DMS 273 (cell line): ENCODE results near the gene DOCK2.
"Not testable (repeated sequence)": the region's sequence is repeated elsewhere in the genome, so short reads cannot be mapped to it uniquely, and the experiment has no call there.

Experiments used
- DNase-seq: peaks from one replicate; lab custom pipeline; 2025; ENCODE audit not compliant: unreplicated experiment; lab: John Stamatoyannopoulos, UW

Gene DOCK2

GRCh38 chr5:169811680-169812079, 174.6 kb downstream of the DOCK2 start:
- DNase-seq: no peak

DNA sequence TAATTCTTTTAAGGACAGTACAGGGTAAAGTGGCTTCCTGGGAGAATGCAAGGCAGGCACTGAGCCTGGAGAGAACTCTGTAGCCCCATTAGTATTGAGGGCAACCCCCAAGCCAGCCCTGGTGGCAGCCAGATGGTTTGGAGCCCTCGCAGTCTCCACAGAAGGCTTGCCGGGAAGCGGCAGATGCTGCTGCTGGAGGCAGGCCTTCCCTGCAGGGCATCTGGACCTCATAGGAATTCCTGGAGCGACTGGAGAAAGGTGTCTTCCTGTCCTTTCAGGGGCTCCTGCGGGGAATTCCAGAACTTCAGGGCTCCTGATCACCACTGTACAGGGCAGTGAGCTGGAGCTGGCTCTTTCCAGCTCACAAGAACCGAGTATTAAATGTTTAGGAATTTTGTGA, 175.7 kb downstream of the DOCK2 start:
- peak; percentile 94 for DNase-seq

- no peak for DNase-seq
Observed at GRCh38 chr5:169814045-169814444, 177.0 kb downstream of the DOCK2 start.

DNA sequence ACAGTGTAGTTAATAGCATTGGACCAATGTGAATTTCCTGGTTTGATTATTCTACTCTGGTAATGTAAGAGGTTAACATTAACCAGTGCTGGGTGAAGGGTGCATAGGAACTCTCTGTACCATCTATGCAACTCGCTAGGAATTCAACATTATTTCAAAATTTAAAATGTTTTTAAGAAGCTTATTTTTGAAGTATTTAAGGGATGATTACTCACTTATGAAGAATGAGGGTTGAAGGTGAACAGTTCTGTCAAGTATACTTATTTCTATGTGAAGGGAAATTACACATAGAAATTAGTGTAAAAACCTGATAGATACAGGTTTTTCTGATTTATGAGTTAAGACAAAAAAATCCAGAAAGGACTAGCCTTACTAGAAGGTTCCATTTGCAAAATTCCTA, 177.4 kb downstream of the DOCK2 start:
- DNase-seq: no peak

DNA sequence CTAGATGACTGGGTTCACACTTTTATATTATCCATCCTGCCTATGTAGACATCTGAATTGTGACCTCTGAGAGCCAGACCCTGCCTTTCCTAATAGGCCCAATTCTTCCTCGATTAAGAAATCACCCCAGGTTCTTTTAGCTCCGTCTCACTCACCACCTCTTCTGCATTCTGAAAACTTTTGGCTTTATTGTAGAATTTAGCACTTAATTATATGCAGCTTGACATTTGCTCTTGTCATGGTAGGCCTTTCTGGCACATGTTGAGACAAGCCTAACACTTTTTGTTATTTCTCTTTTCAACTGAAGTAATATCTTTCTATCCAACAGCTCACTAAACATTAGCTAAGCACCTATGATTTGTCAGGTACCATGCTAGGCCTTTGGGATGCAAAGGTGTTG, 180.0 kb downstream of the DOCK2 start:
- DNase-seq: no peak

- peak; percentile 19 for DNase-seq
Observed at GRCh38 chr5:169826618-169827017, 189.5 kb downstream of the DOCK2 start.

DNA sequence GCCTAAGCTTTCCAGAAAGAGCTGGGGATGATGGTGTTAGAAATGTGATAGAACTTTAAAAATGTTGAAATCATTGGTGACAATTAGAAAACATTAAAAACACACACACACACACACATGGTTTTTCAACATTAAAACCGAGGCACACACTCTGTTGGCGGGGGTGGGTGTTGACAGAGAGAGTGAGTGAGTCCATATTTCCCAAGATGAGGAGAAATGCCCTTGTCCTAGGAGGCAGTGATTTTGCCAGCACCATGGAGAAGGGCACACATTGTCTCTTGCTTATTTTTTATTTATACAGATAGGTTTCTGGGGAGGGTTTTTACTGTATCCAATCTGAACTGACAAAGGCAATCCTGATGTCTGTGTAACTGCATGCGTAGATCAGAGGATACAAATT, 190.7 kb downstream of the DOCK2 start:
- no peak for DNase-seq

GRCh38 chr5:169828385-169828784, 191.3 kb downstream of the DOCK2 start:
- no peak for DNase-seq

DNA sequence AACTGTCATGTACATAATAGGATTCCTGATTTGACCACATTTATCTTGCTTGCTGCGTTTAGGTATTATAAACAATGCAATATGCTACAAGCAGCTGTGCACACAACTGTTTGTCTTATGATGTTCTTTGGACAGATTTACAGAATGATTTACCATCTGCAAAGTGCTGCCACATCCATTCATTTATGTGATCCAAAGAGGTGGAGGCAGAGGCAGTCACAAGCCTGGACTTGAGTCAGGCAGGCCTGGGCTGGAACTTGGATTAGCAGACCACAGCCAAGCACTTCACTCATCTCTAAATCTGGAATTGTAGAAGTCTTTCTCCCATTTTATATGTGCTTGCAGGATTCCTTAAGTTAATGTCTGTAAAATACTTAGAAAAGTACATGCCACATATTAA, 194.3 kb downstream of the DOCK2 start:
- DNase-seq: peak; percentile 92

DNA sequence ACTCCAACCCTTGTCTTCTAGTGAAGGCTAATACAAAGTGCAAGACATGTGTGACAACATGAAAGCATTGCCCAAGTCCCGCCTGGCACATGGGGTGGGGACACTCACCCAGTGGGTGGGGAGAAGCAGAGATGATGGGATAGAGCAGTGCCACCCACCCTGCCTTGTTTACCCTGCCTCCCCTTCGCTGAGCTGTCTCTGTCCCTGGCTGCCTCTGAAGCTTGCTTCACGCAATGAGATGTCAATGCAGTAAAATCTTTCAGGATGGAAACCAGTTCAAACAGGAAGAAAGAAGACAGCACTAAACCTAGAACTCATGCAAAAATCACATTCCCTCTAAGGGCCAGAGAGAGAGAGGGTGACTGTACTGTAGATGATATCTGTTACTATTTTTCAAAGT, 195.2 kb downstream of the DOCK2 start:
- no peak for DNase-seq

DNA sequence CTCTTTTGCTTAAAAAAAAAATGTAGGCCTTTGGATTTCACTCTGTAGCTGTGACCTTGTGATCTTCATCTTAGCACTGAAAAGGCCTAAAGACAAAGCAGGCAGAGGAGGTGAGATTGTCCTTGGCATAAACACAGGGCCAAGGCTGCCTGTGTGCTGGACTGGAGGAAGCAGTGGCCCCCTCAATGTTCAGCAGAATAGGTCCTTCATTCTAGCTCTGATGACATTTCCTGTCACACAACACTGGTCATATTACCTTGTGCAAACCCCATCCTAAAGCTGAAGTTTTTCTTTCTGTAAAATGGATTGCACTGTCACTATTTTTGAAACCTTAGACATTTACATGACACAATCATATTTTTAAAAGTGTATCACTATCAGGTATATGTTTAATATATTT, 195.8 kb downstream of the DOCK2 start:
- DNase-seq: no peak

GRCh38 chr5:169833681-169834292, 196.7 kb downstream of the DOCK2 start:
- peak; percentile 22 for DNase-seq

- DNase-seq: not testable (repeated sequence)
Observed at GRCh38 chr5:169834540-169834939, 197.5 kb downstream of the DOCK2 start.

- DNase-seq: no peak
Observed at GRCh38 chr5:169836835-169837536, 199.9 kb downstream of the DOCK2 start.

DNA sequence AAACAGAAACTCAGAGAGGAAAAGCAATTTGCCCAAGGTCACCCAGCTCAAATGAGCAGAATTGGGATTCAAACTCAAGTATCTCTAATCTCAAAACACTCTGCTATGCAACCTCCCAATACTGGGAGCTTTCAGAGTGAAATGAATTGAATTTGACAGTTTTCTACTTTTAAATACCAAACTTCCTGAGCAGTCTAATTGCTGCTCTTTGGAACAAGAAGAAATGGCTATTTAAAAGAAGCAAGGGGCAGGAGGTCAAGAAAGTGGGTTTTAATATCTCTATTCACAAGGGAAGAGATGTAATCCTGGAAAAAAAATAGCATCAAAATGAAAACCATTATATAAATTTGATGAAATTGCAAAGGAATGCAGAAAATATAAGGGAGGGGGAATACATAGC, 200.6 kb downstream of the DOCK2 start:
- no peak for DNase-seq

DNA sequence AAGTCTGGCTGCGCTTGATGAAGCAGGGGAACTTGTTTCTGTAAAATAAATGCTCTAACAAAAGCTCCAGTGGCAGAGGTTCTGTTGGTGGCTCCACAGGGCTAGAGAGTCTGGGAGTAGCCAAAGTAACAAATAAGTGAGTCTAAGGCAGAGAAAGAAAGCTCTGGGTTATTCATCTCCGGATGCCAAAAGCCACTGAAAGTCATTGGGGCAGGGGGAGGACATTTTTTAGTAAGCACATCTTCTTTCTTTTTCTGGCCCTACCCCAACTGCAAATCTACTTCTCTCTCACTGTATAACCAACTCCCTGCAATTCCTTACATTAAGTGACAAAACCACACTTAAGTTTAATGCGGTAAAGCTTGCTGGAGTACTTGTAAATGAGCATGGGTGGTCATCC, 201.6 kb downstream of the DOCK2 start:
- no peak for DNase-seq

GRCh38 chr5:169840405-169840804, 203.3 kb downstream of the DOCK2 start:
- DNase-seq: no peak

- no peak for DNase-seq
Observed at GRCh38 chr5:169842699-169843098, 205.6 kb downstream of the DOCK2 start.

- DNase-seq: no peak
Observed at GRCh38 chr5:169847519-169847918, 210.4 kb downstream of the DOCK2 start.

DNA sequence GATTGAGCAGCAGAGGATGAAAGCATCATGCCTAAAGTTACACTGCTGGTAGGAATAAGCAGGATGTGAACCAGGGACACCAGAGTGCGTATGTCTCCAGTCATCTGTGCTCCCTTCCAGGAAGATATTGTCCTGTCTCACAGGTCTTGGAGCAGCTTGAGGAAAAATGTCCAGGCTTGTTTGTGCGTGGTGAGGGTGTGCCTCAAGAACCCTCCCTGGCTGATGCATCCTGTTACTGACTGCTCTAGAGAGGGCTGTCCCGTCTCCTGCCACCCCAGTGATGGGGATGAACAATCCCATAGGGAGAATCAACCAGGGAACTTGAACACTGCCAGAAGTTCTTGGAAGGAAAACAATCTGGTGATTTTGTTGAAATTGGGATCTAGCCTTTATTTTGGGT, 211.2 kb downstream of the DOCK2 start:
- DNase-seq: no peak

- no peak for DNase-seq
Observed at GRCh38 chr5:169848792-169849191, 211.7 kb downstream of the DOCK2 start.

DNA sequence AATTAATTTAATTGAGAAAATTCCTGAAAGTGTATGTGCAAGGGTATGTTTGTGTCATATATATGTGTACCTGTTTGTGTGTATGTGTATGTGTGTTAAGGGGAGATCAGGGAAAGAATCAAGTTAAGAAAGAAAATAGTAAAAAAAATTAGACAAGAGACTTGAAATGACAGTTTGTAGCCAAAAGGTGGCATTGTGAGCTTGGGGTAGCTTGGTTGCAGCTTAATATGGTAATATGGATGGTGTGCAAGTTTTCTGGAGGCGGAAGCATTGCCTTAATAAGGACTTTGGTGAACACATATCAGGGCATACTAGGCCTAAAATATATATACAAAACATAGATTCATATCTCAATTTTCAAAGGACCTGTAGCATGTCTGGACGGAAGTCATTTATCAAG, 213.3 kb downstream of the DOCK2 start:
- DNase-seq: peak; percentile 4

- DNase-seq: no peak
Observed at GRCh38 chr5:169851321-169851850, 214.3 kb downstream of the DOCK2 start.
